Activated CD4-positive, alpha-beta T cell treated with anti-CD3 and anti-CD28 coated beads for 24 hours (primary cell): Measurements from ENCODE around the gene EP300.

Experiments
- DNase-seq, 2 donors: peaks; one replicate each; pipeline ENCODE4 v3.0.0-alpha.2; 2020; ENCODE audit warnings: low read depth in 2 of 2

Gene EP300

DNA sequence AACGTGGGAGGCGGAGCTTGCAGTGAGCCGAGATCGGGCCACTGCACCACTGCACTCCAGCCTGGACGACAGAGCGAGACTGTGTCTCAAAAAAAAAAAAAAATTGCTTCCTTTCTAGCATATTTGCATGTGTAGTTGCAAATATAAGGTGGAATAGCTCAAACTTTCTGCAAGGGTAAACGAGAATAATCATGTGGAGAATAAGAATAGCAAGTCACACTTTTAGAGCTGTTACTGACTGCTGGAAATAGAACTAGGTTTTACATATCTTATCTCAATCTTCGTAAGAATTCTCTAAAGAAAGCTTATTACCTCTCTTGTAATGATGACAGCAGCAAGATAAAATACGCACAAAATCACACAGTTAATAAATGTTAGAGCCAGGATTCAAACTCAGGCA lies 114.3 kb downstream of the EP300 start:
- DNase-seq = no peak

DNA sequence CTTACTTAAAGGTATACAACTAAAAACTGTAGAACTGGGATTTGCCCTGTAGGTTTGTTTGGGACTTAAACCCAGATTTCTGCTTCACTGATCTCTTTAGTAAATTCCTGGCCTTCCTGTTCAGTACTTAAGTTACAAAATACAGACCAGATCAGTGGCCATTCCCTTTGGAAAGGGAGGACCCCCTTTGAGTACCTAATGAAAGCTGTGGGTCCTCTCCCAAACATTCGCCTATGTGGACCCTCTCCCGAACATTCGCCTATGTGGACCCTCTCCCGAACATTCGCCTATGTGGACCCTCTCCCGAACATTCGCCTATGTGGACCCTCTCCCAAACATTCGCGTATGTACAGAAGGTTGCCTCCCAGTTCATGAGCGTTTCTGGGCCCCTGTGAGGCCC lies 123.0 kb downstream of the EP300 start:
- no peak for DNase-seq

DNA sequence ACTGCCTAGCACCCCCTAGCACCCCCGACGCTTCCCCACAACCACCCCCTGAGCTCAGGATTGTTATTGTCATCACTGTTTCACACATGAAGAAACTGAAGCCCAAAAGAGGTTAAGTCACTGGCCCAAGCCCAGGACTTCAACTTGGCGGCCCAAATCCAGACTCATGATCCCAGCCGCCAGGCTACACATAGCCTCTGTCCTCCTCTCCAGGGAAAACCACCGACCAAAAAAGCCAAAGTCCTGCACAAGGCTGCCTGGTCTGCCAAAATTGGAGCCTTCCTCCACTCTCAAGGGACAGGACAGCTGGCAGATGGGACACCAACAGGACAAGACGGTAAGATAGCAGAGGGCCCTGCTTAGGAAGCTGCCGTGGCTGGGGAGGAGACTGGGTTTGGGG lies 123.5 kb downstream of the EP300 start:
- DNase-seq = no peak

DNA sequence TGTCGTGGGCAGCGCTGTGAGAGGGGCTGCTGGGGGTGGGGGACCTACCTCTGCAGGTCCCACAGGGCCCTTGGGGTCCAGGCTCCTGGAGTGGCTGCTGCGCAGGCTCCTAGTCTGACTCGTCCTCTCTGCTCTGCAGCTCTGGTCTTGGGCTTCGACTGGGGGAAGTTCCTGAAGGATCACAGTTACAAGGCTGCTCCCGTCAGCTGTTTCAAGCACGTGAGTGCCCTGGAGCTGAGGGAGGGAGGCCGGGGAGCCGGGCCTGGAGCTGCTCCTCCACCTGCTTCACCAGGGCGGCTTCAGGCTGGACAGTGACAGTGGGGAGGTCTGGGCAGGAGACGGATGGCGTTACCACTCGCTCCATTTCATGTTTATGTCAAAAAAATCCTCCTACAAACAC lies 124.6 kb downstream of the EP300 start:
- no peak for DNase-seq

DNA sequence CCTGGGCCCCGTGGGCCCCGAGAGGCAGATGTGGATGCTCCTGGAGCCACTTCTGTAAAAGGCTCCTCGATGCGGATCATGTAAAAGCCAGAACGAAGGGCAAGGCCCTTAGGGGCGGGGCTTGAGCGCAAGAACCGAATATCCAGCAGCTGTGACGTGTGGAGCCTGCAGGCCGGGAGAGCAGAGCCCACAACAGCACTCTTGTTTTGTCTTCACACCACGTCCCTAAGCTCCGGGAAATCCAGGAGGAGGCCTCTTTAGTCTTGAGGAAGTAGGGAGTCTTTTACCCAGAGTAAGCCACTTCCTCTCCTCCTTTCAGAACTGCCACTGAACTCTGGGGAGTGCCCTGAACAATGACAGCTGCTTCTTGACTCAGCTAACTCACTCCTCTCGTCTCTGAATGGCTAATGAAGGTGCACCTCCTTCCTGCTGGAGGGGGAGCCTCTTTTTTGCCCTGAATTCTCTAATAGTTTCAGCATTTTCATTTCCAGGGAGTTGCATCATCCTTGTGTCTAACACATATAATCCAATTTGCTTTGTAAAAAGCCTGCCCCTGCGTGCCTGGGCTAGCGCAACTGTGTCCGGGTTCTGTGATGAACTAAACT lies 125.3 kb downstream of the EP300 start:
- DNase-seq = peak in 1 of 2 donors; percentile 26

DNA sequence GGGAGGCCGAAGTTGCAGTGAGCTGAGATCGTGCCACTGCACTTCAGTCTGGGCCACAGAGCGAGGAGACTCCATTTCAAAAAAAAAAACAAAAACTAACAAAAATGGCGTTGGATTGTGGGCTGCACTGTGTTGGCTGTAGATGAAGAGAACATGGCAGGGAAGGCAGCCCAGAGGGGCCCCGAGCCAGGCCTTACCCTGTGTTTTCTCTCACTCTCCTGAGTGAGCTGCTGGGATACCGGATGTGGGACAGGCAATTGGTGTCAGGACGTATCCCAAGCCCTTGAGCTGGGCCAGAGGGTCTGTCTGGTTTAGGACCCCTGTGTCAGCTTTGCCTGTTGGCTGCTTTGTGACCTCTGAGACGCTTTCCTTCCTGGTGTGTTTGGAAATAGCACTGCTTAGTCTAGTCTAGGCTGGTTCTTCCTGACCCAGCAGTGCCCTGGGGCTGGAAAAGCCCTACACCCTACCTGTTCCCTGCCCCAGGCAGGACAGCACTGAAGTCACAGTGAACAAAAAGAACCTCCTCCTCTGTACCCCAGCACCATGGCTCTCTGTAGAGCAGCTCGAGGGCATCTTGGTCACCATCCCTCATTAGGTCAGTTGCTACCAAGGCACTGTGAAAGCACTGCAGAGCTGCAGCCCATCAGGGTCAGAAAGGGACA lies 130.6 kb downstream of the EP300 start:
- no peak for DNase-seq

DNA sequence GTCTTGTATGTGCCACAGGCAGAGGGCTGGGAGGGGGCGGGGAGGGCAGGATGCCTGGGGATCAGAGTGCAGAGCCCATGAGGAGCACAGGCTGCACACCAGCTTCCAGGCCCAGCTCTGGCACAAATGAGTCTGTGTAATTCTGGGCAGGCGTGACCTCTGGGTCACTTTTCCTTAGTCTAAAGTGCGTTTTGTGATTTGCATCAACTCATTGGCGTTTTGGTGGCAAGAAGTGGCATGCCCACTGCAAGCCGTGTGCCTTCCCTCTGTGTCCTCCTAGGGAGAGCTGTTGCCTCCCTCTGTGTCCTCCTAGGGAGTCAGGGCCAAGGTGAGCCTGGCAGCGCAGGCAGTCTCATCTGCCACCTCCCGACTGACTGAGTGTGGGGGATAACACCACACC lies 131.1 kb downstream of the EP300 start:
- DNase-seq = no peak

DNA sequence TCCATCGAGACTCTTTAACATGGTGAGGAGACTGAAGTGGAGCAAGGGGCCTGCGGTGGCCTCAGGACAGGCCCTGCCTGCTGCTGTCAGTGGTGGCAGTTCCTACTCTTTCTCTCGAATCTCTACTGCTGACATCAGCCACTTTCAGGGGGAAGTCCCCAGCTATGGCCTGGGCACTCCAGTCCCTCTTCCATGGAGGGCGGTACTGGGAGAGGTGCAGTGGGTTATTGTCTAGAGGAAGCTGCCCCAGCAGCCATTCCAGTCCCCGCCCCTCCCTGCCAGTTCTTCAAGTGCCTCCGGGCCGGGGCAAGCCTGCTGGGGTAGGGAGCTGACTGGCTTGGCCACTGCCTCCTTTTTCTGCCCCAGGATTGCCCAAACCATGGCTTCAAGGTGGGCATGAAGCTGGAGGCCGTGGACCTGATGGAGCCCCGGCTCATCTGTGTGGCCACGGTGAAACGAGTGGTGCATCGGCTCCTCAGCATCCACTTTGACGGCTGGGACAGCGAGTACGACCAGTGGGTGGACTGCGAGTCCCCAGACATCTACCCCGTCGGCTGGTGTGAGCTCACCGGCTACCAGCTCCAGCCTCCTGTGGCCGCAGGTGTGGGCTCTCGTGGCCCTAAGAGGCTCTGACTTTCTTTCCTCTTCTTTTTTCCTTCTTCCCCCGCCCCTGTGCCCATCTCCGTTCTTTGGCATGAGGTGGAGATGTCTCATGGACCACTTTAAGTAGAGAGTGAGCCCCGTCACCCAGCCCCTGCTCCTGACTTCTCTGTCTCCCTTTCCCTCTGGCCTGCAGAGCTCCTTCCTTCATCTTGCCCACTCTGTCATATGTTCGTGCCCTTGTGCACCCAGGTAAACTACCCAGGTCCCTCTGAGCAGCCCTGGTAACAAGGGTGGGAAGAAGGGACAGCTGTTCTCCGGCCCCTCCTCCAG lies 134.6 kb downstream of the EP300 start:
- DNase-seq = no peak

DNA sequence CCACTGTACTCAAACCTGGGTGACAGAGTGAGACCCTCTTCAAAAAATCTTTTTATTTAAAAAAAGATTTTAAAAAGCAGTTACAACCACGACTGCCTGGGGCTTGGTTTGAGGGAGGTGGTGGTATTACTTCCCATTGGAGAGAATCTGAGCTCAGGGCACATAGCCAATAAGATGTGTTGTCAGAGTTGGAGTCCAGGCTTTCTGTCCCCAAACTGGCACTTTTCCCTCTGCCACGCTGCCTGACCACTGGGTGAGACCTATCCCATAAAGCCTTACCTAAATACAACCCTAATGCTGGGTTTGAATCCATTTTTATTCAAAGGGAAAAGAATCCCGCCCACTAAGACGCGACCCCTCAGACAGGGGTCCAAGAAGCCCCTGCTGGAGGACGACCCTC lies 136.8 kb downstream of the EP300 start:
- no peak for DNase-seq
